Measurements from ENCODE around the gene UIMC1. TPM values are rescaled to one million over a fixed set of nuclear protein-coding genes. Genes with fewer than 3 reads are reported as not detected.

The UIMC1 gene
- total RNA-seq, 1 experiment from 2014 or later: 20.7 TPM

DNA sequence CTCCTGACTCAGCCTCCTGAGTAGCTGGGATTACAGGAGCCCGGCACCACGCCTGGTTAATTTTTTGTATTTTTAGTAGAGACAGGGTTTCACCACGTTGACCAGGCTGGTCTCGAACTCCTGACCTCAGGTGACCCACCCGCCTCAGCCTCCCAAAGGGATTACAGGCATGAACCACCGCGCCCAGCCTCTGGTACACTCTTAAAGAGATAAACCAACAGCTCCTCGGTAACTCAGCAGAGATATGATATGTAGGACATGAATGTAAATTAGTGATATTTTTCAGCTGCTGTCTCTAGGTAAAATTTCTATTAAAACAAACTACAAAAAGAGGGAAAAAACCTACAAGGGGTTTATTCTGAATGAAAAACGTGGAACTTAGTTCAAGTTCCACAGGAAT lies 64.6 kb downstream of the UIMC1 start:
- no peaks in the 10 kb centered on the region for H3K9me2 ChIP-seq (replicated peaks; ENCODE audit: low read length)

DNA sequence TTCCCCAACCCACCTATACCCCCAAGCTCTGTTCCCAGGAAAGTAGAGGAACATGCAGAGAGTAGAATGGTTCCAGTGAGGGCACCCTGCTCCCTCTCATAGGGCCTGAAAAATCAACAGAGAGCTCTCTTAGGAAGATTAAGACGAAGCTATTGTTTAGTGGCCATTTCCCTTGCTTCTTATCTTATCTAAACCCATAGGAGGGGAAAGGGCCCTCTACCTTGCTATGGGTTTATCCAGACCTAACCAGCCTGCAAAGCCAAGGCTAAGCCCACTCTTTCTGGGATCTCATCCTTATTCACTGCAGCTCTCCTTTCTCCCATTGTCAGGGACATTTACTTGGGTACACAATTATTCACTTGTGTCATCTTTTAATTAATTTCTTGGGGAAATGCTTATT lies 68.1 kb downstream of the UIMC1 start:
- Histone ChIP-seq H3K9ac (ENCODE audit: low read length) (no peak overlapping the region), H4K20me1 (ENCODE audit: low read length) (no peaks in the 10 kb centered on the region), H3F3A (ENCODE audit: low read length, unreplicated experiment) (no peaks in the 10 kb centered on the region), H2AFZ (ENCODE audit: low read length) (no peak overlapping the region), H3K9me3 (ENCODE audit: low read length) (no peaks in the 10 kb centered on the region), H3K4me2 (ENCODE audit: low read length) (no peak overlapping the region), H3K27me3 (ENCODE audit: low read length) (no peaks in the 10 kb centered on the region), H3K4me3 (ENCODE audit: low read length) (no peak overlapping the region), H3K4me1 (ENCODE audit: insufficient read depth, low read length) (no peaks in the 10 kb centered on the region), H3K79me2 (ENCODE audit: low read length) (no peaks in the 10 kb centered on the region), H3K27ac (ENCODE audit: low read length) (no peak overlapping the region), H3K9me2 (replicated peaks; ENCODE audit: low read length) (no peaks in the 10 kb centered on the region), H3K36me3 (ENCODE audit: low read depth, low read length) (peaks cover 8% of the 10 kb centered on the region; the same call in 1 of the 2 replicates)
- ChIA-PET POLR2A (ENCODE audit: unreplicated experiment) (no interaction called here), CTCF (no interaction called here)
- no peak for DNase-seq
- TF ChIP-seq, protein P1, sequence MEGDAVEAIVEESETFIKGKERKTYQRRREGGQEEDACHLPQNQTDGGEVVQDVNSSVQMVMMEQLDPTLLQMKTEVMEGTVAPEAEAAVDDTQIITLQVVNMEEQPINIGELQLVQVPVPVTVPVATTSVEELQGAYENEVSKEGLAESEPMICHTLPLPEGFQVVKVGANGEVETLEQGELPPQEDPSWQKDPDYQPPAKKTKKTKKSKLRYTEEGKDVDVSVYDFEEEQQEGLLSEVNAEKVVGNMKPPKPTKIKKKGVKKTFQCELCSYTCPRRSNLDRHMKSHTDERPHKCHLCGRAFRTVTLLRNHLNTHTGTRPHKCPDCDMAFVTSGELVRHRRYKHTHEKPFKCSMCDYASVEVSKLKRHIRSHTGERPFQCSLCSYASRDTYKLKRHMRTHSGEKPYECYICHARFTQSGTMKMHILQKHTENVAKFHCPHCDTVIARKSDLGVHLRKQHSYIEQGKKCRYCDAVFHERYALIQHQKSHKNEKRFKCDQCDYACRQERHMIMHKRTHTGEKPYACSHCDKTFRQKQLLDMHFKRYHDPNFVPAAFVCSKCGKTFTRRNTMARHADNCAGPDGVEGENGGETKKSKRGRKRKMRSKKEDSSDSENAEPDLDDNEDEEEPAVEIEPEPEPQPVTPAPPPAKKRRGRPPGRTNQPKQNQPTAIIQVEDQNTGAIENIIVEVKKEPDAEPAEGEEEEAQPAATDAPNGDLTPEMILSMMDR (conservative IDR thresholded peaks at IDR 0.05; ENCODE audit: low read depth, low read length): no peak
- TF ChIP-seq EZH2phosphoT487 (IDR thresholded peaks at IDR 0.05; ENCODE audit: borderline replicate concordance, low read length): no peak
- no peak for TF ChIP-seq EZH2 (IDR thresholded peaks at IDR 0.05; ENCODE audit: low read length, unreplicated experiment)
- no peak for ATAC-seq
- BruUV-seq (replicated peaks): no TSS peak
- intact Hi-C loops (cut with micrococcal nuclease): no loop called here

More for the DNA sequence above, 64.6 kb downstream of the UIMC1 start:
- Histone ChIP-seq H2AFZ (ENCODE audit: low read length) (no peak overlapping the region), H3K9ac (ENCODE audit: low read length) (no peak overlapping the region), H3F3A (ENCODE audit: low read length, unreplicated experiment) (no peaks in the 10 kb centered on the region), H3K4me3 (ENCODE audit: low read length) (no peak overlapping the region), H3K27ac (ENCODE audit: low read length) (no peak overlapping the region), H3K79me2 (ENCODE audit: low read length) (no peaks in the 10 kb centered on the region), H3K4me1 (ENCODE audit: insufficient read depth, low read length) (no peaks in the 10 kb centered on the region), H3K36me3 (ENCODE audit: low read depth, low read length) (peaks cover 17% of the 10 kb centered on the region; the same call in 1 of the 2 replicates), H4K20me1 (ENCODE audit: low read length) (no peaks in the 10 kb centered on the region), H3K9me3 (ENCODE audit: low read length) (no peaks in the 10 kb centered on the region), H3K4me2 (ENCODE audit: low read length) (no peak overlapping the region), H3K27me3 (ENCODE audit: low read length) (no peaks in the 10 kb centered on the region)
- no TSS peak for BruUV-seq (replicated peaks)
- intact Hi-C loops (cut with micrococcal nuclease): no loop called here
- TF ChIP-seq EZH2 (IDR thresholded peaks at IDR 0.05; ENCODE audit: low read length, unreplicated experiment): no peak
- TF ChIP-seq, protein P1 (conservative IDR thresholded peaks at IDR 0.05; ENCODE audit: low read depth, low read length): no peak
- no peak for TF ChIP-seq EZH2phosphoT487 (IDR thresholded peaks at IDR 0.05; ENCODE audit: borderline replicate concordance, low read length)
- CTCF ChIA-PET: no interaction called here
- POLR2A ChIA-PET (ENCODE audit: unreplicated experiment): no interaction called here
- DNase-seq (no peak), ATAC-seq (no peak)

DNA sequence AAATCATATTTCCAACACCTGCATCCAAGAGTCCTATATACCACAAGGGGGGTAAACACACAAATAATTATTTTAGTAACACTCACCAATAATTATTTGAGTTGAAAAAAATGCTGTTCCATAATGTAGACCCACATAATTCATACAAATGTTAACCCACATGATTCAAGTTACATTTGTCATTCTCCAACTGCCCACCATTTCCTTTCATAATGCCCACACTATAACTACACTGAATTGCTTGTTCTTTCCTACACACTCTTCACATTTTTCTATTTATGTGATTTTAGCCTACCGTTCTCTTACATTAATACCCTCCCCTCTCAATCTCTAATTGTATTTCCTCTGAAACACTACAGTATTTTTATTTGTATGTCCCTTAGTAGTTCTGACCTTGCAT lies 71.6 kb downstream of the UIMC1 start:
- ChIA-PET POLR2A (ENCODE audit: unreplicated experiment) (no interaction called here), CTCF (no interaction called here)

More for the DNA sequence above, 71.6 kb downstream of the UIMC1 start:
- Histone ChIP-seq H3F3A (ENCODE audit: low read length, unreplicated experiment) (no peaks in the 10 kb centered on the region), H3K4me2 (ENCODE audit: low read length) (no peak overlapping the region), H3K27me3 (ENCODE audit: low read length) (no peaks in the 10 kb centered on the region), H3K9ac (ENCODE audit: low read length) (no peak overlapping the region), H2AFZ (ENCODE audit: low read length) (no peak overlapping the region), H3K36me3 (ENCODE audit: low read depth, low read length) (peaks cover 18% of the 10 kb centered on the region; the same call in 1 of the 2 replicates), H4K20me1 (ENCODE audit: low read length) (no peaks in the 10 kb centered on the region), H3K79me2 (ENCODE audit: low read length) (no peaks in the 10 kb centered on the region), H3K4me3 (ENCODE audit: low read length) (no peak overlapping the region), H3K9me2 (replicated peaks; ENCODE audit: low read length) (no peaks in the 10 kb centered on the region), H3K4me1 (ENCODE audit: insufficient read depth, low read length) (no peaks in the 10 kb centered on the region), H3K9me3 (ENCODE audit: low read length) (no peaks in the 10 kb centered on the region), H3K27ac (ENCODE audit: low read length) (no peak overlapping the region)
- DNase-seq (no peak), ATAC-seq (no peak)
- intact Hi-C loops (cut with micrococcal nuclease): no loop called here
- TF ChIP-seq EZH2 (IDR thresholded peaks at IDR 0.05; ENCODE audit: low read length, unreplicated experiment) (no peak), EZH2phosphoT487 (IDR thresholded peaks at IDR 0.05; ENCODE audit: borderline replicate concordance, low read length) (no peak)
- TF ChIP-seq, protein P1 (conservative IDR thresholded peaks at IDR 0.05; ENCODE audit: low read depth, low read length): no peak
- no TSS peak for BruUV-seq (replicated peaks)

Data from PC-3 (cell line).